H9 (cell line): ENCODE measurements around the gene GSTM3. TPM values are rescaled to one million over a fixed set of nuclear protein-coding genes. Genes with fewer than 3 reads are reported as not detected.

Experiments used
- DNase-seq: peaks from one replicate; pipeline ENCODE4 v3.0.0-alpha.2; 2017
- H2AFZ ChIP-seq: one replicate; pipeline ENCODE4 v1.6.1; 2013; ENCODE audit warnings: mild to moderate bottlenecking, low read length, control low read depth, moderate library complexity
- H2AK5ac ChIP-seq: 2 replicates; pipeline ENCODE4 v1.6.1; 2013; ENCODE audit warnings: low read length, control low read depth, mixed read lengths; ENCODE audit not compliant: insufficient read length
- H2BK120ac ChIP-seq: one replicate; pipeline ENCODE4 v1.6.1; 2013; ENCODE audit warnings: low read depth, mild to moderate bottlenecking, low read length, control low read depth, inconsistent platforms; ENCODE audit not compliant: poor library complexity, severe bottlenecking
- H2BK12ac ChIP-seq: 2 replicates; pipeline ENCODE4 v1.6.1; 2013; ENCODE audit warnings: low read length, control low read depth, mixed read lengths, low read depth; ENCODE audit not compliant: insufficient read length
- H2BK15ac ChIP-seq: 2 replicates; pipeline ENCODE4 v1.6.1; 2013; ENCODE audit warnings: low read depth, low read length, control low read depth
- H2BK20ac ChIP-seq: one replicate; pipeline ENCODE4 v1.6.1; 2013; ENCODE audit warnings: low read depth, mild to moderate bottlenecking, low read length, control low read depth, inconsistent platforms; ENCODE audit not compliant: poor library complexity, severe bottlenecking
- H2BK5ac ChIP-seq: 2 replicates; pipeline ENCODE4 v1.6.1; 2013; ENCODE audit warnings: low read length, control low read depth, mixed read lengths; ENCODE audit not compliant: insufficient read length
- H3K14ac ChIP-seq: 2 replicates; pipeline ENCODE4 v1.6.1; 2013; ENCODE audit warnings: low read length, control low read depth; ENCODE audit not compliant: insufficient read depth
- H3K18ac ChIP-seq: 2 replicates; pipeline ENCODE4 v1.6.1; 2013; ENCODE audit warnings: low read depth, mild to moderate bottlenecking, mixed read lengths, low read length, control low read depth; ENCODE audit not compliant: insufficient read length
- H3K23ac ChIP-seq: 2 replicates; pipeline ENCODE4 v1.6.1; 2013; ENCODE audit warnings: low read length, control low read depth, mixed read lengths, low read depth; ENCODE audit not compliant: insufficient read length
- H3K23me2 ChIP-seq: 2 replicates; pipeline ENCODE4 v1.6.1; 2013; ENCODE audit warnings: low read depth, mild to moderate bottlenecking, mixed read lengths, low read length, control low read depth; ENCODE audit not compliant: insufficient read length, poor library complexity, severe bottlenecking
- H3K27ac ChIP-seq: 2 replicates; pipeline ENCODE4 v1.5.1; 2013; ENCODE audit warnings: low read length, control low read depth, mixed read lengths, low read depth; ENCODE audit not compliant: insufficient read length
- H3K27me3 ChIP-seq: 2 replicates; pipeline ENCODE4 v1.6.1; 2013; ENCODE audit warnings: low read length, control low read depth, inconsistent platforms; ENCODE audit not compliant: insufficient read depth
- H3K4ac ChIP-seq: 2 replicates; pipeline ENCODE4 v1.6.1; 2013; ENCODE audit warnings: low read depth, mild to moderate bottlenecking, control low read depth, inconsistent platforms, low read length, moderate library complexity
- H3K4me1 ChIP-seq: 2 replicates; pipeline ENCODE4 v1.6.1; 2013; ENCODE audit warnings: low read length, control low read depth, inconsistent platforms; ENCODE audit not compliant: insufficient read depth
- H3K4me2 ChIP-seq: 2 replicates; pipeline ENCODE4 v1.6.1; 2013; ENCODE audit warnings: low read length, control low read depth, mixed read lengths; ENCODE audit not compliant: insufficient read length, insufficient read depth
- H3K56ac ChIP-seq: 2 replicates; pipeline ENCODE4 v1.6.1; 2013; ENCODE audit warnings: low read depth, mild to moderate bottlenecking, mixed read lengths, low read length, control low read depth; ENCODE audit not compliant: insufficient read length
- H3K79me1 ChIP-seq: 2 replicates; pipeline ENCODE4 v1.6.1; 2013; ENCODE audit warnings: low read depth, mild to moderate bottlenecking, moderate library complexity, low read length, control low read depth, inconsistent platforms; ENCODE audit not compliant: insufficient read depth, poor library complexity, severe bottlenecking
- H3K79me2 ChIP-seq: 2 replicates; pipeline ENCODE4 v1.6.1; 2013; ENCODE audit warnings: low read length, control low read depth, inconsistent platforms; ENCODE audit not compliant: insufficient read depth
- H3K9ac ChIP-seq: 2 replicates; pipeline ENCODE4 v1.6.1; 2013; ENCODE audit warnings: low read length, control low read depth, mixed read lengths; ENCODE audit not compliant: insufficient read length; ENCODE audit errors: extremely low read depth
- H3K9me3 ChIP-seq: one replicate; pipeline ENCODE4 v1.6.1; 2013; ENCODE audit warnings: low read depth, low read length, inconsistent platforms; ENCODE audit not compliant: control insufficient read depth
- H3T11ph ChIP-seq: one replicate; pipeline ENCODE4 v1.6.1; 2013; ENCODE audit warnings: mild to moderate bottlenecking, low read length, control low read depth, inconsistent platforms
- H4K20me1 ChIP-seq: one replicate; pipeline ENCODE4 v1.6.1; 2013; ENCODE audit not compliant: control insufficient read depth, insufficient read length, insufficient read depth
- H4K5ac ChIP-seq: 2 replicates; pipeline ENCODE4 v1.6.1; 2013; ENCODE audit warnings: low read depth, mild to moderate bottlenecking, mixed read lengths, low read length, control low read depth; ENCODE audit not compliant: insufficient read length
- H4K8ac ChIP-seq: replicated peaks from 2 replicates; pipeline ENCODE4 v1.6.1; 2013; ENCODE audit warnings: low read length, control low read depth, mixed read lengths, low read depth; ENCODE audit not compliant: insufficient read length
- H4K91ac ChIP-seq: 2 replicates; pipeline ENCODE4 v1.6.1; 2013; ENCODE audit warnings: low read depth, mild to moderate bottlenecking, moderate library complexity, mixed read lengths, low read length, control low read depth; ENCODE audit not compliant: insufficient read length
- H3K27ac Mint-ChIP-seq, 3 experiments: 2 replicates in 2 of 3; 3 replicates in 1 of 3; pipeline ENCODE4 v1.8.0; 2020 to 2021; ENCODE audit warnings: mixed read lengths in 3 of 3, mild to moderate bottlenecking in 1 of 3, moderate library complexity in 1 of 3
- H3K27me3 Mint-ChIP-seq: 2 replicates; pipeline ENCODE4 v1.8.0; 2021; ENCODE audit warnings: low read depth, mild to moderate bottlenecking, moderate library complexity, mixed read lengths
- H3K36me3 Mint-ChIP-seq, 3 experiments: 2 replicates in 2 of 3; 3 replicates in 1 of 3; pipeline ENCODE4 v1.8.0; 2020 to 2021; ENCODE audit warnings: low read depth in 3 of 3, mixed read lengths in 3 of 3; ENCODE audit not compliant: insufficient read depth in 1 of 3
- H3K4me1 Mint-ChIP-seq, 2 experiments: 2 replicates each; pipeline ENCODE4 v1.8.0; 2020; ENCODE audit warnings: mixed read lengths in 2 of 2
- H3K4me3 Mint-ChIP-seq, 2 experiments: 2 replicates in 1 of 2; 3 replicates in 1 of 2; pipeline ENCODE4 v1.8.0; 2020 to 2021; ENCODE audit warnings: mild to moderate bottlenecking in 2 of 2, mixed read lengths in 2 of 2, moderate library complexity in 1 of 2
- H3K9me3 Mint-ChIP-seq, 2 experiments: 2 replicates in 1 of 2; 3 replicates in 1 of 2; pipeline ENCODE4 v1.8.0; 2020; ENCODE audit warnings: mild to moderate bottlenecking in 2 of 2, mixed read lengths in 2 of 2, moderate library complexity in 1 of 2
- WGBS: extraction: QIAGEN DNeasy Blood & Tissue Kit; methylation state at CpG from one replicate; pipeline ENCODE4 v1.1.7; 2013; ENCODE audit warnings: missing lambda C conversion rate, low lambda C conversion rate, mixed read lengths; ENCODE audit not compliant: insufficient read length; ENCODE audit errors: extremely low coverage; 5-methylcytosine and 5-hydroxymethylcytosine counted together
- total RNA-seq: library from RNA; stranded (reverse); gene quantifications from 2 replicates; pipeline ENCODE4 v1.2.1, GENCODE V29; 2021
- TF ChIP-seq, protein P1 (sequence below): fragments of 200-600 bp; sonication (generic); conservative IDR thresholded peaks from 3 replicates; pipeline ENCODE4 v1.8.0; 2021; ENCODE audit warnings: antibody characterized with exemption, mild to moderate bottlenecking

The GSTM3 gene
- total RNA-seq, 1 experiment from 2014 or later, result 3.5 TPM

DNA sequence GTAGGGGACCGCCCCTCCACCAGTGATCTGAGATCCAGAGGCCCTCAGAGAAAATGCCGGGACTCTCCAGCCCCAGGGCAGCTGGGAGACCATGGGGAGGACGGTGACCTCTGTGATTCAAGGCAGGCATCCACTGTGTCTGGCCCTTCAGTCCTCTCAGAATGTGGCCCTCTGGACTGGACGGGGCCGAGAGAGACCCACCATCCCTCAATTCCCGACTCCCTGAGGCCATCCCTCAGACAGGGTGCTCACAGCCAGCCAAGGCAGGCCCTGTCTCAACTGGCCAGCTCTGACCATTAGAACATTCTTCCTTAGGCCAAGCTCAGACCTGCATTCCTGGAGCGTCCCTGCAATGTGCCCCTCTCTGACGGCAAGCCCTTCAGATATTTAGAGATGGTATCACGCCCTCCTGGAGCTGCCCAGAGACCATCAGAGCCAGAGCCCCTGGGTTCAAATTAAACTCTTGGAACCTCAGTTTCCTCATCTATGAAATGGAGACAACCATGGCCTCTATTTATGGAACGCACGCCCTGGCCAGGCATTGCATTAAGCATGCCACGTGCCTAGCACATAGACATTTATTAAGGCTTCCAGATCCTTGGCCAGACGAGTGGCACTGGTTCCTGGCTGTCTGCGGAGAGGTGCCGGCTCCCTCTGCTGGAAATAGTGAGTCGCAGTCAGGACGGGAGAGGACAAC is 32.5 kb upstream of the GSTM3 start:
- H3K4me2 ChIP-seq, result no peak overlapping the region

More for the DNA sequence above, 32.5 kb upstream of the GSTM3 start:
- Histone ChIP-seq H3K4me1 (no peaks in the 10 kb centered on the region), H2AK5ac (no peak overlapping the region), H3K4ac (no peak overlapping the region), H4K5ac (no peak overlapping the region), H4K8ac (no peak overlapping the region), H2BK15ac (no peak overlapping the region), H3K9me3 (no peaks in the 10 kb centered on the region), H2BK120ac (no peak overlapping the region), H4K20me1 (no peaks in the 10 kb centered on the region), H3K56ac (no peak overlapping the region), H3K14ac (no peak overlapping the region), H2AFZ (no peak overlapping the region), H3K23ac (no peak overlapping the region), H3K79me2 (no peaks in the 10 kb centered on the region), H2BK5ac (no peak overlapping the region), H4K91ac (no peak overlapping the region), H3K27me3 (peaks cover 3% of the 10 kb centered on the region; the same call in 1 of the 2 replicates), H3K27ac (no peak overlapping the region), H3K23me2 (no peaks in the 10 kb centered on the region), H3K18ac (no peak overlapping the region), H3K79me1 (no peaks in the 10 kb centered on the region), H2BK20ac (no peak overlapping the region), H3K9ac (no peak overlapping the region), H2BK12ac (no peak overlapping the region), H3T11ph (no peak overlapping the region)
- DNase-seq, result peak; percentile 82
- Mint-ChIP-seq H3K36me3 (no peaks in the 10 kb centered on the region), H3K9me3 (no peaks in the 10 kb centered on the region), H3K4me1 (peaks cover 5 to 8% of the 10 kb centered on the region in 2 experiments), H3K4me3 (no peak overlapping the region), H3K27ac (no peak overlapping the region), H3K27me3 (peaks cover 23% of the 10 kb centered on the region)
- no CpG with 5 or more reads among the region's 17 CpGs for WGBS
- TF ChIP-seq, protein P1, sequence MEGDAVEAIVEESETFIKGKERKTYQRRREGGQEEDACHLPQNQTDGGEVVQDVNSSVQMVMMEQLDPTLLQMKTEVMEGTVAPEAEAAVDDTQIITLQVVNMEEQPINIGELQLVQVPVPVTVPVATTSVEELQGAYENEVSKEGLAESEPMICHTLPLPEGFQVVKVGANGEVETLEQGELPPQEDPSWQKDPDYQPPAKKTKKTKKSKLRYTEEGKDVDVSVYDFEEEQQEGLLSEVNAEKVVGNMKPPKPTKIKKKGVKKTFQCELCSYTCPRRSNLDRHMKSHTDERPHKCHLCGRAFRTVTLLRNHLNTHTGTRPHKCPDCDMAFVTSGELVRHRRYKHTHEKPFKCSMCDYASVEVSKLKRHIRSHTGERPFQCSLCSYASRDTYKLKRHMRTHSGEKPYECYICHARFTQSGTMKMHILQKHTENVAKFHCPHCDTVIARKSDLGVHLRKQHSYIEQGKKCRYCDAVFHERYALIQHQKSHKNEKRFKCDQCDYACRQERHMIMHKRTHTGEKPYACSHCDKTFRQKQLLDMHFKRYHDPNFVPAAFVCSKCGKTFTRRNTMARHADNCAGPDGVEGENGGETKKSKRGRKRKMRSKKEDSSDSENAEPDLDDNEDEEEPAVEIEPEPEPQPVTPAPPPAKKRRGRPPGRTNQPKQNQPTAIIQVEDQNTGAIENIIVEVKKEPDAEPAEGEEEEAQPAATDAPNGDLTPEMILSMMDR, result peak; percentile 87
